GM21529 (cell line): ENCODE results near the gene PAMR1.
"Not testable (repeated sequence)": the region's sequence is repeated elsewhere in the genome, so short reads cannot be mapped to it uniquely, and the experiment has no call there.

ENCODE experiments used
- ATAC-seq: cut with Tn5 transposase; IDR thresholded peaks from one replicate; pipeline ENCODE4 v1.9.1; 2021; ENCODE audit not compliant: unreplicated experiment

Gene PAMR1

DNA sequence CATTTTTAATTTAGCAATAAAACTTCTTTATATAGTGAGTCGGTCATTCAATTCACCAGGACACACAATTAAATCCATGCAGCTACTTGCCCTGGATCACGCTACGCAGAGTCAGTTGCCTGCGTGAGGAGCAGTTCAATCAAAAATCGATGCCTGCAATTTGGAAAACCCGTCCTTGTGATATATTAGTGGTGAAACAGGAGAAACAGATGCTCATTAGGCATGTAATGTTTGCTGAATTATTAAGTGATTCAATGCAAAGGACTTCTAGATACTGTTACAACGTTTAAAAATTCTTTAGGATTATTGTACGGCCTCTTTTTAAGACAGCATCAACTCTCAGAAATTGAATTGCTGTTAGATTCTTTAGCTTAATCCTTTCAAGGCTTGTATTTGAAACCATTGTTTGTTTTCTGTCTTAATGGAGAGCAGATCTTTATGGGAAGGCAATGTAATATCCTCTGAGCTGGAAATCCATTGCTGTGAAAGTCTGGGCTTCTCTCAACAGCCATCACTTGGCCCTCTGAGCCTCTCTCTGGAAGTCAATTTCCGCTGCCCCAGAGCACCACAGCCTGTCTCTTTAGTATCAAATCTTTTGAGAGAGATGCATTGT lies 20.1 kb upstream of the PAMR1 start:
- ATAC-seq: no peak

DNA sequence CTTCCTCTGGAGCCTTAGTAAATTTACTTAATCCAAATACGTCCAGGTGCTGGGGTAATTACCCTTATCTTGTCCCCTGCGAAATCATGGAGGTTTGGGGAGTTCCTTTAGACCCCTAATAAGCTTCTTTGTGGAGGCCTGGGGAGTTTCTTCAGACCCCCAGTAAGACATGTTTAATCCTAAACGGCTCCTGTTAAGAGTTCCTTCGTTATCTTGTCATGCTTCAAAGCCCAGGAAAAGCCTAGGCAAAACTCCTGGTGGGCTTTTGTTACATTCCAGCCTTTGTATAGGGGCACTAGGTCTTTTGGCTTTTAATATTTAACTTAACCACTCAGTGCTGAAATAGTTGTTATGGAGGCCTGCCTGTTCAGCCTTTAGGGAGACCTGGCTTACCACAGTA lies 18.1 kb upstream of the PAMR1 start:
- no peak for ATAC-seq

DNA sequence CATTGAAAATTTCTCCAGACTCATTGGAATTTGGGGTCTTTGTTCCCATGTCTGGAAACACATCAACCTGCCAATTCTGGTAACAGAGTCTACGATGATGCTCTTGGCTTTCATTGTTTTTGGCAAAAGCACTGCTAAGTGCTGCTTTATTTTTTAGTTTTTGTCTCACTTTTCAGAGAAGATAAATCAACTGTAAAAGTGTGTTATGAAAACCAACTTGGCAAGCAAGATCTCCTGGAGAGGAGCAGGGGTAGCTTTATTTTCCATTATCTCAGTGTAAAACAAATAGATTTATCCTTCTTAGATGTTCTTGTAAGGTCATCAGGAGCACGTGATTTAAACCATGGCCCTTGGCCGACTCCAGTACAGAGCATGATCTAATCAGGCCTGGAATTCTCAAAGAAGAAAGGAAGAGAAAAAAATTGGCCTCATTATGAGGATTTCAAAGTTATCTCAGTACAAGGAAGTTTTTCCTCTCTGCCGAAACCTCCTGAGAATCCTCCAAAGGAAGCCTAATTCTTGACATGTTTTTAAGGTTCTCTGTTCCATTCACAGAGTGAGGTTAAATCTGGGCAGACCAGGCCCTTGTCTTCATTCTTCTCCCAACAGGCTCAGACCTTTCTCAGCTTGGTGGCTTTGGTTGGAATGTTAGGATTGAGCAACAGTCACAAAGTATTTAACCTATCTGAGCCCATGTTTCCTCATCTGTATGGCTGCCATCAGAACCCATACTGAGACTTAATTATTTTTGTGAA lies 16.4 kb upstream of the PAMR1 start:
- ATAC-seq: no peak

DNA sequence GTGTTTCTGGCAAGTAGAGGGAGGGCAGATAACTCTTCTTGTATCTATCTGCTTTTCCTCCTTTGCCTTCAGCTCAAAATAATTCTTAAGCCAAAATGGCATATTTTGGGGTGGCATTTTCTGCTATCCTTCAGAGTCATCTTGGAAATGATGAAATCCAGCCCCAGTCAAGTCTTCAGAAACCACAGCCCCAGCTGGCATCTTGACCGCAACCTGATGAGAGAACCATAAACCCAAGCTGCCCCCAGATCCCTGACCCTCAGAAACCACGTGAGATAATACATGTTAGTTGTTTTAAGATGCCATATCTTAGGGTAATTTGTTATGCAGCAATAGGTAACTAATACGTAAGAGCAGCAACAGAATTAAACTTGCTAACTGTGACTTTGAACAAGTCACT lies 15.1 kb upstream of the PAMR1 start:
- ATAC-seq: no peak

DNA sequence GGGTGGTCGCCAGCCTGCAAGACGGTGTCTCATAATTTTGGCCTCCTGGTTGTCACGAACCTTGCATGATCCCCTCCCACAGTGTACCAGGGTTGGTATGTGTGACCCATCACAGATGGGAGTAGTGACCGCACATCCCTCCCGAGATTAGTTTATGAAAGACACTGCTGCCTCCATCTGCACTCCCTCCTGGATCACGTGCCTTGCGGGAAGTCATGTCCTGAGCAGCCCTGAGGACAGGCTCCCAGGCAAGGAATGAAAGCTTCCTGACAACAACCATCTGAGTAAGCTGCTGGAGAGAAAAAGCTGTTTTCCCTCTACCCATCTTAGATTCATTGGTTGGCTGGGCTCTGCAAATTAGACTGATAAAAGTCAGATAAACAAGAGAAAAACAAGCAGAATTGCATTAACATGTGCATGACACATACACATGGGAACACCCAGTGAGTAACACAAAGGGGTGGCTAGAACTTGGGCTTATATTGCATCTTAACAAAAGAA lies 14.4 kb upstream of the PAMR1 start:
- no peak for ATAC-seq

DNA sequence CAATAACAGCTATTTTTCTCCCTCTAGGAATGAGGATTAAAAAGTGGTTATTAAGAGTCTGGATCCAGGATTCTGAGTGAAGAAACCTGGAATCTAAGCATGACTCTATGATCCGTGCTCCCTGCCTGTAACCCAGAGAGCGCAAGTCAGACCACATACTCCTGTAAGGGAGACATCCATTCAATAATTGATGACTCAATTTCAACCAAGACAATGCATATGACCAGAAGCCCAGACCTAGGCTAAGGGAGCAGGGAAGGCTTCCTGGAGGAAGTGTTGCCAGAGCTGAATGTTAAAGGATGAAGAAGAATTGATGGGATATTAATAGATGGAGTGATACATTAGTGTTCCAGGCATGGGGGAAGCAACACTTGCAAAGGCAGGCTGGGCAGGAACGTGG lies 13.8 kb upstream of the PAMR1 start:
- no peak for ATAC-seq

DNA sequence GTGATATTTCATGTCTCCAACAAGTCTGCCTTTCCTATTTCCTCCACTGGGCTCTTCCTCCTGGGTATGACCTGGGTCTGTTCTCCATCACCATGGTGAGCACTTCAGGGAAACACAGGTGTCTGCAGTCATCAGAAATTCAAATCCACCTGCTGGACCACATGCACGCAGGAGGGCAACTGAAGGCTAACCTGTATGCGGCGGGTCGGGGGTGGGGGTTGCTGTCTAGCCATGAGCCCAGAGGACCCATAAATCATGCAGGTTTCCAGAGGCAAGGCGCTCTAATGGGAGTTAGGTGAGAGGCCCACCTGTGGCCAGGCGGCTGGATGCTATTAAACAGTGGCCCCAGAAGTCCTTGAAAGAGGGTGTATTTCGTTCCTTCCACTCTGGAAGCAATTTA lies 11.1 kb upstream of the PAMR1 start:
- ATAC-seq: no peak

DNA sequence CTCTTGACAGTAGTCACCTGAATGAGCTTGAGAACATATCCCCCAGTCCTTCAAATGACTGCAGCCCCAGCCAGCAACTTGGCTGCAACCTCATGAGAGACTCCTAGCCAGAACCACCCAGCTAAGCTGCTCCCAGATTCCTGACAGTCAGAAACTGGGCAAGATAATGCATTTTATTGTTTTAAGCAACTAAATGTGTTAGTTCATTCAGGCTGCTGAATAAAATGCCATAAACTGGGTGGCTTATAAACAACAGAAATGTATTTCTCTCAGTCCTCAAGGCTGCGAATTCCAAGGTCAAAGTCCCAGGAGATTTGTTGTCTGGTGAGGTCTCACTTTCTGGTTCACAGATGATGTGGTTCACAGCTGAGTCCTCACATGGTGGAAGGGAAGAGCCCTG lies 5.8 kb upstream of the PAMR1 start:
- ATAC-seq: no peak

DNA sequence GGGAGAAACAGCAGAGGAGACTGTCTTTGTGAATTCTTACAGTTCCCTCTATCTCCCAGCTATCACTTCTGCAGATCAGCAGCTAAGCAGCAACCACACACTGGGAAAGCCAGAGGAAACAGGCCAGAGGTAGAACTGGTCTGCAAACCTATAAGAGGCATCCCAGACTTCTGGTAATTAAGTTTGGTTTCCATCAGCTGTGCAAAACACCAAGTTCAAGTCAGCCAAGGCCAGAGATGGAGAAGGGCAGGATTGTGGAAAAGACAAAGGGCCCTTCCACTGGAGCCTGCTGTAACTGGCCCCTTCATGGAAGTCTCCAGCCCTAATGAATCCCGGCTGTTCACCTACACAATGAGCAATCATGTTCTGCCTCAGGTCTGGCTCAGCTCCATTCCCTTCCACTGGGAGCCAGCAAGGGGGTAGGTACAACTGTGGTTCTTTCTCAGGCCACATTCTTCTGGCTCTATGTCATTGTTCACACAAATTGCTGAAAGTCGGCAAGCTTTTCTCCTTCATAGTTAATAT lies 4.6 kb upstream of the PAMR1 start:
- ATAC-seq: no peak

DNA sequence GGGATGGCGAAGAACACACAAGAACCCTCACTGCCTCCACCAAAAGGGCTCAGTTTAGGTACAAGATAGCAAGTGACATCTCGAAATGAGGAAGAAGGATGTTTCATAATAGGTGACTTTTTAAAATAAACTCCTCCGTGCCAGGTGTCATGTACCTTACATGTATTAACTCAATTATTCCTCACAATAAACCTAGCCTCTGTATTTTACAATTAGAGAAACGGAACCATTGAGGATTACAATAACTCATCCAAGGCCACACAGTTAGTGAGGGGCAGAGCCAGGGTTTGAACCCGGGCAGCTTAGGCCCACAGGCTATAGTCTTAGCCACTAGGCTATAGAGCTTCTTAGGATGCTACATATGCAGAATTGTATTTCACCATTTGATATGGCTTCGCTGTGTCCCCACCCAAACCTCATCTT lies 965 bp upstream of the PAMR1 start:
- ATAC-seq: no peak

DNA sequence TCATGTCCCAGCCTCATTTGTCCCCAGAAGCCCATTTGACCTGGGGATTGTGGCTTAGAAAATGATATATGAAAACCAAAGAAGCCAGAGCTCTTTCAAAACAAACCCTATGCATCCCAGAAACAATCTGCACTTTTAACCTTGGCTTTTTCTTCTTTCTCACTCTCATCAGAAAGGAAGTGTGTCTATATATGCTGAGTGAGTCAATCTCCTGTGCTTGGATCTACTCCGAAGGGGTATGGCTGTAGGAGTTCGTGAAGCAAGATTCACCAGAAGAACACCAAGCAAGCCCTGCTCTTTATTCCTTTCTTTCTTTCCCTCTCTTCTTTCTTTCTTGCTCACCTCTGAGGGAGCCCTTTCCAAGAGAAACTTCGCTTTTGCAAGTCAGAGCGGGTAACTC lies 636 bp downstream of the PAMR1 start:
- no peak for ATAC-seq

DNA sequence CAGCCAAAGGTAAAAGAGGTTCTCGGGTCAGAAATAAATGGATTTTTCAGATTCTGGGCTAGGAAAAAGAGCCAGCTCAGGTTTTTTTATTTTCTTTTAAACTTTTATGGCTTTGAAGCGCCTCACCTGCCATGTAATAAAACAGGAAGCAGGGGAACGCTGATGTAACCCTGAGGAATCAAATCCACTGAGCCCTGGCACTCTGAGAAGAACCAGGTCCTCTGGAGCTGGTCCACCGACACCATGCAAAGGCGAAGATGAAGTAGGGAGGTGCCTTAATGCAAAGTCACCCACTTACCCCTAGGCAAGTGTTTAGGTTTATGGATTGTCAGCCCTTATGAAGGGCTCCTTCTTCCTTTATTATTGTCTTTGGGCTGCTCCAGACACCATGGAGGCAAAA lies 1.6 kb downstream of the PAMR1 start:
- ATAC-seq: no peak

DNA sequence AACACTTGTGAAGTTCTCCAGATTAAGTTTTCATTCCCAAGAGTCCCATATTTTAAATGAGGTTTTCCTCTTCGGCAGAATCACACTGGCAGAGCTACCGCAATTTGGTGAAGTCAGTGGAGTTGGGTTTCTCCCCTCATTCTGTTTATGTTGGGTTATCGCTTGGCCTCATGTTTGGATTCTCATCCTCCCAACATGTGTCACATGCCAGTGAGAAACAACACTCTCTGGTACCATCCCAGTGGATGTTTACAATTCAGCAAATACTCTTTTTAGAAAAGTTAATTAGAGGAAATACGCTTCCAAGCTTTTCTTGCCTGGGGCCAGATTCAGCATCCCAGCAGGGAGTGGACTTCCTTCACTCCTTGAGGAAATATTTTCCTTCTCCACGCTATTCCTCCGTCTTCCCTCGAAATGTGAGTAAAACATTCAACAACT lies 2.1 kb downstream of the PAMR1 start:
- ATAC-seq: no peak

DNA sequence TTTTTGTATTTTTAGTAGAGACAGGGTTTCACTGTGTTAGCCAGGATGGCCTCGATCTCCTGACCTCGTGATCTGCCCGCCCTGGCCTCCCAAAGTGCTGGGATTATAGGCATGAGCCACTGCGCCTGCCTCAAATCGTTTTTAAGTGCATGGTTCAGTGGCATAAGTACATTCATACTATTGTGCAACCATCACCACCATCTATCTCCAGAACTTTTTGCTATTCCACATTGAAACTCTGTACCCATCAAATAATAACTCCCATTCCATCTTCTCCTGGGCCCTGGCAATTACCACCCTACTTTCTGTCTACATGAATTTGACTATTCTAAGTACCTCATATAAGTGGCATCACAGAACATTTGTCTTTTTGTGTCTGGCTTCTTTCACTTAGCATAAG lies 3.3 kb downstream of the PAMR1 start:
- not testable (repeated sequence) for ATAC-seq

DNA sequence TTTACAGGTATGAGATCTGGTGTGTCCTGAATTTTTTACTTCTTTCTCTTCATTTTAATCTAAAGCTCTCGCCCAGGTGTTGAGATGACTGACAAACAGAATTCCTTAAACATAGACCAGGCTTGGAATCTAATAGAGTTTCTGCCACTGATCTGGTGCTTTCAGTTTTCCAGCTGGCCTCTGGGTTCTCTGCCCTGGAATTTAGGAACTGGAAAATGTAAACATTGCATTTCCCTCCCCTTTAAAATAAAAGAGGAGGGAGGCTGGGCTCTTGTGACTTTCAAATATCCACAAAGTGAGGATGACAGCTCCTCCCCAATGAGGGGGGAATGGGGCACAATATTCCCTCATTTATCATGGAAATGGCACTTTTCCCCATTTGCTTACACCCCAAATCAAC lies 5.0 kb downstream of the PAMR1 start:
- ATAC-seq: no peak

DNA sequence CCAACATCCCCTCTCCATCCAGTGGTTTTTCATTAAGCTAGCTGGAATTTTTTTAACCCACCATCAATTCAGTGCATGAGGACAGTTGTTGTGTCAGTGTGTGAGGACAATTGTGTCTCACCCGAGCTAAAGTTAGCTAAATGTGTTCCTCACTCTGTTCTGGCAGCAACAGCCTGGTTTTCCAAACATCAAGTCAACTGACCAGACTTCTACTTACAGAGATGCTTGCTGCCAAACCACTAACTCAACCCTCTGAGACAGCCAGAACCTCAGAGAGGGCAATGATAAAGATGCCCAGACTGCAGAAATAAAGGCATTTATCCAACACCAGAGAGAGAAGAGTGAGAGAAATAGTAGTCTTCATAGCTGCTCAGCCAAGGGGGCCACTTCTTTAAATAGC lies 6.7 kb downstream of the PAMR1 start:
- ATAC-seq: no peak

DNA sequence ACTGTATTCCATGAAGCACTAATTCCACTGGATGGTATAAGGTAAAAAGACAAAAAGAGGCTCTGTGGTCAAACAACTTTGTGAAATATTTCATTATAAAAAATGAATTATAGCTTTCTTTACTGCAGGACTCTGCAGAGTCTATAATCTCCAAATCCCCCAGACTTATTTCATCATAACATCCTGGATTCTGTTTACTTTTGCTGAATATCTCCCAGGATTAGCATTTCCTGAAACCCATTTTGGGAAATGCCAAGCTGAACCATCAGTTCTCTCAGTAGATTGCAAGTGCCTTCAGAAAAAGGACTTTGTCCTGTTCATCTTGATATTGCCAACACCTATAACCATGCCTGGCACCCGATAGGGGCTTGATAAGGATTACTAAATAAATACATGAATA lies 7.9 kb downstream of the PAMR1 start:
- ATAC-seq: no peak

DNA sequence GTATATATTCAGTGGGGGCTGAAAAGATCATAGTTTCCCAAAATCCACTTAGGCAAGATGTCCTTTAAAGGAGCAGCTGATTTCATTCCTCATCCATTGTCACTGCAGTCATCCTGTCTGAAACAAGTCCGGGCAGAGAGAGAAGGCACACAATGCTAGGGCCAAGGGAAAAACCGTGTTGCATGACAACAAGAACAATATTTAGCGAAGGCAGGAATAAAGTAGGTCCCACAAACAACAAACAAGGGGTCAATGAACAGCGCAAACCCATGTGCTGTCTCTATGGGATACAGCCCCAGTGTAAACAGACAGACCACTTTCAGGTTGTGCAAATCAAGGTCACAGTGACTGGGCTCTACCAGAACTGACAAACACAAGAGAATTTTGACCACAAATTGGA lies 9.0 kb downstream of the PAMR1 start:
- ATAC-seq: no peak

DNA sequence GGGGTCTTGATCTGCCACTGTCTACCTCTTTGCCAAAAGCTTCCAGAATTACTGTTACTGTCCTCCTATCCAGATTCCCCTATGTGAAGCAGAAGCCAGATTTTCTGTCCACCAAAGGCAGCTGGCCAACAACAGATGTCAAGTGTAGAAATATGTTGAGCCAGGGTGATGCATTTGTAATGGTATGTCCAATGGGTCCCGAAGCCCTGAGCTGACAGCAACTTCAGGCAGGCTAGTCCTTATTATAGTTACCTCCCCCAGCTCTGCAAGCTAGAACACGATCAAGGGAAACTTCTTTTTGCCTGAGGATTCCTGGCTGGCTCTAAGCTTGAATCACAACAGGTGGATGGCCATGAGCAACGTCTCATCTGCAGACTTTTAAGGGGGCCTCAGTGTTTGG lies 10.2 kb downstream of the PAMR1 start:
- no peak for ATAC-seq

DNA sequence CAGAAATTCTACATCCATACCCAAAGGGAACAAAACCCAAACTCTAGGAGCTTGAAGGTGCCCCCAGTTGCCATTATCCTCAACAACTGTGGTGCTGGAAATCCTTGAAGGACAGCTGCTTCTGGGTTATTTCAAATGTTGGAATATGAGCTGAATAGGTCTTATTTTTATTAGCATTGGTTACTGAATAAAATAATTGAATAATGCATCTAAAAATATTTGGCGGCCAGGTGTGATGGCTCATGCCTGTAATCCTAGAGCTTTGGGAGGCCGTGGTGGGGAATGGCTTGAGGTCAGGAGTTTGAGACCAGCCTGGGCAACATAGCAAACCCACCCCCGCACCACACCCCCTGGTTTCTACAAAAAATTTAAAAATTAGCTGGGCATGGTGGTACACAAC lies 10.9 kb downstream of the PAMR1 start:
- ATAC-seq: no peak

DNA sequence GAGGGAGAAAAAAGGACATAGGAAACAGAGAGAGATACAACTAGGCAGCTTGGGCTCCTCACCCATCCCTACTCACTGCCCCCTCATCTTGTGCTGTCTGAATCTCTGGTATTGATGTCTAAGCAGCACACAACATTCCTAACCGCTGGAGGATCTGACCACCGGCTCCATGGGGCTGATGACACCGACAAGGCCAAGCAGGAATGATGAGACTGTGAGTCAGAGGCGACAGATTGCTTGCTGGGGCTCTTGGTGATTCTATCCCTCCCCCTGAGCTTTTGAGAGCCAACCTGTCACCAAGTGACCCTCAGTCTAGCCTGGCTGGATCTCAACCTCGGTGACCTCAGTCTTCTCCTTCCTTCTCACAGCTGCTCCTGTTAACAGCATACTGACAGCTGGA lies 13.8 kb downstream of the PAMR1 start:
- ATAC-seq: no peak

DNA sequence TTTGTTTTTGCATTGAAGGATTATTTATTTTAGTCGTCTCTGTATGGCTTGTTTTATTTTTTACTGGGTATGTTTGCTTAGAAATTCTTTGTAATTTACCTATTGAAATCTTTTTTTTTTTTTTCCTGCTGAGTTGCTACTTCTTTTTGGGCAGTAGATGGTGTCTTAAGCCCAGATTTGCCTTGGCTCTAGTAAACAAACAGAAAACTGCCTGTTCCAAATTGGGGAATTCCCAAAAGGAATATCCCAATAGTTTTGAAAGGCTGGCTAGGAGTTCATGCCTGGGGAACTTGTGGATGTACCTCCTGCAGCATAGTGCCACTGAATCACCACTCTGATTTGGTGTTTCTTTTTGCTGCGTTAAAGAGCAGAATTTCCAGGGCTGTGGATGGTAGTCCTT lies 17.7 kb downstream of the PAMR1 start:
- ATAC-seq: no peak

DNA sequence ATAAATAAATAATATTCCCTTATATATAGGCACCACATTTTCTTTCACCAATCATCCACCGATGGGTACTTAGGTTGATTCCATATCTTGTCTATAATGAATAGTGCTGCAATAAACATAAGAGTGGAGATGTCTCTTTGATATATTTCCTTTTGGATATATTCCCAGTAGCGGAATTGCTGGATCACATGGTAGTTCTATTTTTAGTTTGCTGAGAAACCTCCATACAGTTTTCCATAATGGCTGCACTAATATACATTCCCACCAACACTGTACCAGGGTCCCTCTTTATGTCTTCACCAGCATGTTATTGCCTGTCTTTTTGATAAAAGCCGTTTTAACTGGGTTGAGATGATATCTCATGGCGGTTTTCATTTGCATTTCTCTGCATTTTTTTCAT lies 23.6 kb downstream of the PAMR1 start:
- no peak for ATAC-seq
